Astrocyte of the spinal cord (primary cell): ENCODE results near the gene GPRC5D.

ENCODE experiments used
- DNase-seq: peaks from one replicate; pipeline ENCODE4 v3.0.0; 2011; ENCODE audit warnings: low read depth, low spot score
- H3K4me3 ChIP-seq: 2 replicates; pipeline ENCODE4 v1.5.1; 2011; ENCODE audit warnings: low read depth, mild to moderate bottlenecking, low read length, moderate library complexity
- in situ Hi-C: cut with HindIII; loops from 2 replicates; pipeline ENCODE4 v1.10.0; 2017; ENCODE audit warnings: low sequenced_read_pairs
- TF ChIP-seq, protein P1 (sequence below): IDR thresholded peaks from 2 replicates; pipeline ENCODE4 v1.5.1; 2012; ENCODE audit warnings: low read depth, mild to moderate bottlenecking, low read length, inconsistent platforms

The GPRC5D gene

DNA sequence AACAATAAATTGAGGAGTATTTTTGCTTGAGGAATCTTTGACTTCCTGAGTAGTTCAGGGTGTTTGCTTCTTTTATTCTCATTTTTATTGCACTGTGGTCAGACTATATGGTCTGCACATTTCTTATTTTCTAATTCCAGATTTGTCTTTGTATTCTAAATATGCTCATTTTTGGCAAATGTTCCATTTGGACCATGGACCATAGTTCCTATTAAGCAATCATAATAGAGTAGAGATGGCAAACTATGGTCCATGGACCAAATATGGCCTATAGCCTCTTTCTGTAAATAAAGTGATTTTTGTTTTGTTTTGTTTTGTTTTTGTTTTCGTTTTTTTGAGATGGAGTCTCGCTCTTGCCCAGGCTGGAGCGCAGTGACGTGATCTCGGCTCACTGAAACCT is 58.5 kb downstream of the GPRC5D start:
- TF ChIP-seq, protein P1, sequence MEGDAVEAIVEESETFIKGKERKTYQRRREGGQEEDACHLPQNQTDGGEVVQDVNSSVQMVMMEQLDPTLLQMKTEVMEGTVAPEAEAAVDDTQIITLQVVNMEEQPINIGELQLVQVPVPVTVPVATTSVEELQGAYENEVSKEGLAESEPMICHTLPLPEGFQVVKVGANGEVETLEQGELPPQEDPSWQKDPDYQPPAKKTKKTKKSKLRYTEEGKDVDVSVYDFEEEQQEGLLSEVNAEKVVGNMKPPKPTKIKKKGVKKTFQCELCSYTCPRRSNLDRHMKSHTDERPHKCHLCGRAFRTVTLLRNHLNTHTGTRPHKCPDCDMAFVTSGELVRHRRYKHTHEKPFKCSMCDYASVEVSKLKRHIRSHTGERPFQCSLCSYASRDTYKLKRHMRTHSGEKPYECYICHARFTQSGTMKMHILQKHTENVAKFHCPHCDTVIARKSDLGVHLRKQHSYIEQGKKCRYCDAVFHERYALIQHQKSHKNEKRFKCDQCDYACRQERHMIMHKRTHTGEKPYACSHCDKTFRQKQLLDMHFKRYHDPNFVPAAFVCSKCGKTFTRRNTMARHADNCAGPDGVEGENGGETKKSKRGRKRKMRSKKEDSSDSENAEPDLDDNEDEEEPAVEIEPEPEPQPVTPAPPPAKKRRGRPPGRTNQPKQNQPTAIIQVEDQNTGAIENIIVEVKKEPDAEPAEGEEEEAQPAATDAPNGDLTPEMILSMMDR, result no peak
- in situ Hi-C loops, result no loop called here
- H3K4me3 ChIP-seq, result no peak overlapping the region
- no peak for DNase-seq

DNA sequence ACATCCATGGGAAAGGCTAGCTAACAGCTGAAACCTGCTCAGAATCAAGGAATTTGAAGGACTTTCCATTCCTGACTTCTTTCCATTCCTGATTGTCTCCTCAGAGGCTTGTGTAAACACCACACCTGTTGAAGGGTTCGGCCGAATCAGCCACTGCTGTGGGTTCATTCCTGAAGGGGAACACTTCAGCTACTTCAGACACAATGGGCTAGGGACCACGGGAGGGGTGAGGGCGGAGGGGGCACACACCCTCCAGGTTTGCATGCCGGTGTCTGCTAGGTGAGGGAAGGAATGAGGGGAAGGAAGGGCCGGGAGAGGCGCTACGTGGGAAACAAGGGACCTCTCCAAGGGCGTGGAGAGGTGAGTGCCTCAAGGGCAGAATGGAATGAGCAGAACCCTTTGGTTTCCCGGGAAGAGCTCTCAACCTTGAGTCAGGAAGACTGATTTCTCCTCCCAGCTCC is 59.3 kb downstream of the GPRC5D start:
- TF ChIP-seq, protein P1, result no peak

DNA sequence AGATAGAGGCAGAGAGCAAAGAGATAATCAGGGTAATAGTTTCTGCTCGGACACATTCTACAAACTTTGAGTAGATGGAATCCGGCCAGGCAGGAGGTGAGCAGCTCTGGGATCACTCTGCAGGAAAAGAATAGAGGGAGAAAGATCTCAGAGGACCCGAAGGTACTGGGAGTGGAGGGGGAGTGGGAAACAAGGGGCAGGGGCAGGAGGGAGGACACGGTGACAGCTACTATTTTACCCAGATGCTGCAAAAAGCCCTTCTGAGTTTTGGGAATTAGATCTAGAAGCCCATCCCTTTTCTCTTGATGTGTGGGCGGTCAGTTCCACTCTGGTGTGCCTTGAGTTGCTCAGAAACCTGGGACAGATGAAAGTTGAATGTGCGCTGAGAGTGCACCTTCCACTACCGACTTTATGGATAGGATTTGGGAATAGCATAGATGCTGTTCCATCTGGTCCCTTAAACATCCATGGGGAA is 60.1 kb downstream of the GPRC5D start:
- no peak for DNase-seq
- in situ Hi-C loops, result no loop called here
- TF ChIP-seq, protein P1, result no peak
- peak overlapping the region; percentile 56 for H3K4me3 ChIP-seq

More for the DNA sequence above, 59.3 kb downstream of the GPRC5D start:
- in situ Hi-C loops, result no loop called here
- H3K4me3 ChIP-seq, result peak overlapping the region; percentile 56
- DNase-seq, result no peak

DNA sequence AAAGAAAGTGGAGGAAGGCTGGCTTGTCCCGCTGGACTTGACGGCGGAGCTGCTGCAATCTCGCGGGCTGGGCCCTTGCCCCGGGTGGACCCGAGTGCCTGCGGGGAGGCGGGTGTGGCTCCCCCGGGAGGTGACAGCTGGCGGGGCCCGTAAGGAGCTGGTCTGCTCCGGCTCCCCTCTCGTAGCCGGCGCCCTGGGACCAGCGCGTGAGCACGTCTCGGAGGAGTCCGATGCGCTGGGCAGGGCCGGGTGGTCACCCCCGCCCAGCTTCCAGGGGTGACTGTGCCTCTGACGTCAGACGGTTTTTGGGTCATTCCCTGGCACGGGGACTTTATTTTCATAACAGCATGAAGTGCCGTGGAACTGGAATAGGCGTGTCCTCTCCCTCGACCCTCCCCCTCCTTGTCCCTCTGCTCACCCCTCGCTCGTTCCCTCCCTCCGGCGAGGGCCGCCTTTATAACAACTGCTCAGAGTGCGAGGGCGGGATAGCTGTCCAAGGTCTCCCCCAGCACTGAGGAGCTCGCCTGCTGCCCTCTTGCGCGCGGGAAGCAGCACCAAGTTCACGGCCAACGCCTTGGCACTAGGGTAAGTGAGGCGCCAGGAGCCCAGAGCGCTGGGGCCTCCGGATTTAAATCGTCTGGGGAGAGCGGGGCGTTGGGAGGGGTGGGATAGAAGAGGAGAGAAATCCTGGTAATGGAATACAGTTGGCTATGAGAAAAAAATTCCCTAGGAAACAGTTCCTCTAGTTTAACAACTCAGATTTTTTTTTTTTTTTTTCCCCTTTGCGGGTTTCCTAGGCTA is 60.7 kb downstream of the GPRC5D start, which contains the start of gene GPRC5A:
Gene GPRC5A, plus strand, starts transcription at position 483 of the 801 bp plus-strand sequence. CDS start 16,688 bp downstream, outside the sequence.
- peak; percentile 98 for DNase-seq
- TF ChIP-seq, protein P1, result peak; percentile 39
- in situ Hi-C loops, result no loop called here
- H3K4me3 ChIP-seq, result peak within 1 kb of the TSS; percentile 56
